Mesendoderm (in vitro differentiated cells): ENCODE data around the gene RRAS2.
"Not testable (repeated sequence)": the region's sequence is repeated elsewhere in the genome, so short reads cannot be mapped to it uniquely, and the experiment has no call there.

Experiments used
- DNase-seq: peaks from one replicate; pipeline ENCODE4 v3.0.0; 2013
- H2AK5ac ChIP-seq: 2 replicates; pipeline ENCODE4 v1.6.1; 2013; ENCODE audit warnings: low read length, inconsistent platforms
- H2BK120ac ChIP-seq: 2 replicates; pipeline ENCODE4 v1.6.1; 2013; ENCODE audit warnings: low read depth, mild to moderate bottlenecking, low read length, moderate library complexity, mixed read lengths
- H2BK15ac ChIP-seq: replicated peaks from 2 replicates; pipeline ENCODE4 v1.6.1; 2013; ENCODE audit warnings: low read depth, mild to moderate bottlenecking, moderate library complexity
- H2BK5ac ChIP-seq: 2 replicates; pipeline ENCODE4 v1.6.1; 2013; ENCODE audit warnings: low read length, inconsistent platforms
- H3K18ac ChIP-seq: 2 replicates; pipeline ENCODE4 v1.6.1; 2013; ENCODE audit warnings: mild to moderate bottlenecking, low read length, mixed read lengths
- H3K23ac ChIP-seq: one replicate; pipeline ENCODE4 v1.6.1; 2013; ENCODE audit warnings: low read length
- H3K27ac ChIP-seq: 2 replicates; pipeline ENCODE4 v1.5.1; 2013; ENCODE audit warnings: low read depth, mild to moderate bottlenecking, inconsistent platforms, low read length, moderate library complexity
- H3K27me3 ChIP-seq: 2 replicates; pipeline ENCODE4 v1.6.1; 2013; ENCODE audit warnings: low read length, control low read depth, mild to moderate bottlenecking, inconsistent platforms; ENCODE audit not compliant: insufficient read depth, poor library complexity
- H3K36me3 ChIP-seq: 2 replicates; pipeline ENCODE4 v1.6.1; 2013; ENCODE audit warnings: low read length, inconsistent platforms; ENCODE audit not compliant: control insufficient read depth, insufficient read depth
- H3K4ac ChIP-seq: one replicate; pipeline ENCODE4 v1.6.1; 2013; ENCODE audit warnings: low read depth, mild to moderate bottlenecking, low read length, moderate library complexity
- H3K4me1 ChIP-seq: 2 replicates; pipeline ENCODE4 v1.6.1; 2013; ENCODE audit warnings: low read depth, low read length, inconsistent platforms; ENCODE audit not compliant: control insufficient read depth
- H3K4me2 ChIP-seq: 2 replicates; pipeline ENCODE4 v1.6.1; 2013; ENCODE audit warnings: low read length
- H3K4me3 ChIP-seq: 2 replicates; pipeline ENCODE4 v1.5.1; 2013; ENCODE audit warnings: mild to moderate bottlenecking, low read length
- H3K56ac ChIP-seq: one replicate; pipeline ENCODE4 v1.6.1; 2013; ENCODE audit warnings: low read length
- H3K79me1 ChIP-seq: 2 replicates; pipeline ENCODE4 v1.6.1; 2013; ENCODE audit warnings: low read length, inconsistent platforms
- H3K79me2 ChIP-seq: 2 replicates; pipeline ENCODE4 v1.6.1; 2013; ENCODE audit warnings: mild to moderate bottlenecking, low read length; ENCODE audit not compliant: control insufficient read depth, insufficient read depth
- H3K9ac ChIP-seq: 2 replicates; pipeline ENCODE4 v1.6.1; 2013; ENCODE audit warnings: low read length, inconsistent platforms
- H4K5ac ChIP-seq: one replicate; pipeline ENCODE4 v1.6.1; 2013; ENCODE audit warnings: low read length
- H4K8ac ChIP-seq: one replicate; pipeline ENCODE4 v1.6.1; 2013; ENCODE audit warnings: low read depth, mild to moderate bottlenecking, control low read depth, low read length, moderate library complexity
- WGBS: extraction: QIAGEN DNeasy Blood & Tissue Kit; methylation state at CpG from one replicate; pipeline ENCODE4 v1.1.7; 2013; ENCODE audit warnings: low lambda C conversion rate, missing lambda C conversion rate; ENCODE audit not compliant: insufficient coverage; ENCODE audit errors: extremely low coverage; 5-methylcytosine and 5-hydroxymethylcytosine counted together

The RRAS2 gene

GRCh38 chr11:14360976-14361375 is 2.0 kb upstream of the RRAS2 start:
- no peaks in the 10 kb centered on the region for H3K36me3 ChIP-seq
- H4K5ac ChIP-seq = no peak overlapping the region
- H3K79me2 ChIP-seq = peaks cover 32% of the 10 kb centered on the region
- H2BK5ac ChIP-seq = no peak overlapping the region
- no peak for DNase-seq
- no peak overlapping the region for H2AK5ac ChIP-seq
- H2BK15ac ChIP-seq = no peak overlapping the region
- no peak overlapping the region for H2BK120ac ChIP-seq
- H3K4me3 ChIP-seq = no peak overlapping the region
- H3K4me2 ChIP-seq = no peak overlapping the region
- peaks cover 3% of the 10 kb centered on the region for H3K79me1 ChIP-seq
- H3K9ac ChIP-seq = no peak overlapping the region
- H3K27me3 ChIP-seq = no peaks in the 10 kb centered on the region
- no peak overlapping the region for H3K4ac ChIP-seq
- no peak overlapping the region for H4K8ac ChIP-seq
- no CpG with 5 or more reads among the region's 17 CpGs for WGBS
- H3K27ac ChIP-seq = no peak overlapping the region
- H3K23ac ChIP-seq = no peak overlapping the region
- no peak overlapping the region for H3K18ac ChIP-seq
- H3K56ac ChIP-seq = no peak overlapping the region
- H3K4me1 ChIP-seq = peaks cover 7% of the 10 kb centered on the region

- no peaks in the 10 kb centered on the region for H3K27me3 ChIP-seq
- no peak overlapping the region for H3K23ac ChIP-seq
- H3K4me2 ChIP-seq = peak overlapping the region; percentile 100
- DNase-seq = no peak
- no peaks in the 10 kb centered on the region for H3K36me3 ChIP-seq
- no peak overlapping the region for H2BK120ac ChIP-seq
- H3K9ac ChIP-seq = peak overlapping the region; percentile 73
- H3K18ac ChIP-seq = no peak overlapping the region
- H2AK5ac ChIP-seq = peak overlapping the region; percentile 93
- no peak overlapping the region for H3K27ac ChIP-seq
- H3K56ac ChIP-seq = peak overlapping the region; percentile 93
- no peak overlapping the region for H4K8ac ChIP-seq
- no peak overlapping the region for H3K4me3 ChIP-seq
- no peak overlapping the region for H2BK5ac ChIP-seq
- no CpG with 5 or more reads among the region's 5 CpGs for WGBS
- peaks cover 3% of the 10 kb centered on the region for H3K79me1 ChIP-seq
- no peak overlapping the region for H2BK15ac ChIP-seq
- H4K5ac ChIP-seq = no peak overlapping the region
- H3K4ac ChIP-seq = no peak overlapping the region
- H3K4me1 ChIP-seq = peaks cover 7% of the 10 kb centered on the region
- peaks cover 43% of the 10 kb centered on the region for H3K79me2 ChIP-seq
Observed at GRCh38 chr11:14359501-14360031, 583 bp upstream of the RRAS2 start.

GRCh38 chr11:14357881-14358728 is 878 bp downstream of the RRAS2 start:
- peak overlapping the region; percentile 98 for H3K56ac ChIP-seq
- no peak overlapping the region for H2AK5ac ChIP-seq
- H2BK15ac ChIP-seq = no peak overlapping the region
- peaks cover 3% of the 10 kb centered on the region for H3K79me1 ChIP-seq
- no peak overlapping the region for H4K5ac ChIP-seq
- H3K18ac ChIP-seq = peak overlapping the region; percentile 97
- peak overlapping the region; percentile 96 for H3K4me3 ChIP-seq
- WGBS = no CpG with 5 or more reads among the region's 73 CpGs
- peak overlapping the region; percentile 64 for H3K4me2 ChIP-seq
- H2BK120ac ChIP-seq = peak overlapping the region; percentile 63
- peak overlapping the region; percentile 39 for H2BK5ac ChIP-seq
- no peaks in the 10 kb centered on the region for H3K36me3 ChIP-seq
- H3K79me2 ChIP-seq = peaks cover 56% of the 10 kb centered on the region
- peak overlapping the region; percentile 95 for H3K9ac ChIP-seq
- H4K8ac ChIP-seq = no peak overlapping the region
- H3K23ac ChIP-seq = no peak overlapping the region
- peaks cover 7% of the 10 kb centered on the region for H3K4me1 ChIP-seq
- DNase-seq = peak; percentile 94
- peak overlapping the region; percentile 86 for H3K27ac ChIP-seq
- peak overlapping the region; percentile 98 for H3K4ac ChIP-seq
- H3K27me3 ChIP-seq = no peaks in the 10 kb centered on the region

- Histone ChIP-seq H3K27ac (no peak overlapping the region), H3K4me2 (peak overlapping the region; percentile 15), H3K4me3 (no peak overlapping the region), H2AK5ac (no peak overlapping the region), H3K27me3 (no peaks in the 10 kb centered on the region), H4K8ac (no peak overlapping the region), H3K4me1 (peaks cover 7% of the 10 kb centered on the region), H3K23ac (no peak overlapping the region), H4K5ac (no peak overlapping the region), H3K36me3 (no peaks in the 10 kb centered on the region), H2BK120ac (no peak overlapping the region), H2BK15ac (no peak overlapping the region), H3K9ac (peak overlapping the region; percentile 4), H3K79me1 (peaks cover 3% of the 10 kb centered on the region), H3K79me2 (peaks cover 66% of the 10 kb centered on the region), H3K4ac (no peak overlapping the region), H3K18ac (no peak overlapping the region), H2BK5ac (no peak overlapping the region), H3K56ac (no peak overlapping the region)
- no CpG with 5 or more reads among the region's 2 CpGs for WGBS
- no peak for DNase-seq
Observed at GRCh38 chr11:14356342-14356741, 2.6 kb downstream of the RRAS2 start.

GRCh38 chr11:14354604-14355003 is 4.4 kb downstream of the RRAS2 start:
- not testable (repeated sequence) for DNase-seq, H3K9ac ChIP-seq, H3K4me2 ChIP-seq, H2AK5ac ChIP-seq, H2BK15ac ChIP-seq, H3K36me3 ChIP-seq, H3K18ac ChIP-seq, H3K4me1 ChIP-seq, H4K5ac ChIP-seq, H3K4ac ChIP-seq, H2BK5ac ChIP-seq, H3K79me1 ChIP-seq, H4K8ac ChIP-seq, H3K56ac ChIP-seq, H3K27ac ChIP-seq, H3K4me3 ChIP-seq, H2BK120ac ChIP-seq, H3K27me3 ChIP-seq, H3K23ac ChIP-seq
- WGBS = no CpG with 5 or more reads among the region's 7 CpGs
- H3K79me2 ChIP-seq = peaks cover 83% of the 10 kb centered on the region
